Liver (tissue), 3 donors: ENCODE data around the gene PARP2.

Experiments
- CTCF ChIP-seq: fragments of 150-350 bp; IDR thresholded peaks from 2 replicates; pipeline ENCODE4 v1.5.1; 2017; ENCODE audit warnings: improper control_type of control experiment, low read depth, low read length; ENCODE audit not compliant: missing input control
- EGR1 ChIP-seq, 2 donors: IDR thresholded peaks; 2 replicates each; pipeline ENCODE4 v1.6.1; 2016 to 2018; ENCODE audit warnings: antibody characterized with exemption in 2 of 2, low read depth in 2 of 2
- FOXA1 ChIP-seq: IDR thresholded peaks from 2 replicates; pipeline ENCODE4 v1.6.1; 2016; ENCODE audit warnings: antibody characterized with exemption
- GABPA ChIP-seq, 2 donors: IDR thresholded peaks in 1 of 2; conservative IDR thresholded peaks in 1 of 2; 2 replicates each; pipeline ENCODE4 v1.6.1; 2016; ENCODE audit warnings: antibody characterized with exemption in 2 of 2, mild to moderate bottlenecking in 1 of 2, moderate library complexity in 1 of 2
- HNF4A ChIP-seq, 2 donors: conservative IDR thresholded peaks; 2 replicates each; pipeline ENCODE4 v1.6.1; 2016; ENCODE audit warnings: antibody characterized with exemption in 2 of 2, mild to moderate bottlenecking in 2 of 2
- JUND ChIP-seq, 2 donors: IDR thresholded peaks; 2 replicates each; pipeline ENCODE4 v1.6.1; 2016; ENCODE audit warnings: antibody characterized with exemption in 2 of 2
- REST ChIP-seq: IDR thresholded peaks from 2 replicates; pipeline ENCODE4 v1.6.1; 2016; ENCODE audit warnings: antibody characterized with exemption, mild to moderate bottlenecking
- TAF1 ChIP-seq: conservative IDR thresholded peaks from 2 replicates; pipeline ENCODE4 v1.6.1; 2016; ENCODE audit warnings: antibody characterized with exemption, mild to moderate bottlenecking
- YY1 ChIP-seq: IDR thresholded peaks from 2 replicates; pipeline ENCODE4 v1.6.1; 2016; ENCODE audit warnings: antibody characterized with exemption, mild to moderate bottlenecking
- TF ChIP-seq, protein P1 (sequence below): IDR thresholded peaks from 2 replicates; pipeline ENCODE4 v1.6.1; 2016; ENCODE audit warnings: antibody characterized with exemption
- TF ChIP-seq, protein P2 (sequence below): IDR thresholded peaks from 2 replicates; pipeline ENCODE4 v1.6.1; 2016; ENCODE audit warnings: antibody characterized with exemption
- donor health status: healthy.
- donor health status: healthy.

- TF ChIP-seq CTCF (no peak), FOXA1 (no peak), EGR1 (IDR thresholded peaks at IDR 0.05; ENCODE audit: low read depth in 2 of 2) (no peak), TAF1 (no peak), HNF4A (conservative IDR thresholded peaks at IDR 0.05) (no peak), REST (no peak), GABPA (IDR thresholded peaks at IDR 0.05 in 1 of 2, conservative IDR thresholded peaks at IDR 0.05 in 1 of 2) (no peak), JUND (IDR thresholded peaks at IDR 0.05) (no peak), YY1 (no peak)
- TF ChIP-seq, protein P1, sequence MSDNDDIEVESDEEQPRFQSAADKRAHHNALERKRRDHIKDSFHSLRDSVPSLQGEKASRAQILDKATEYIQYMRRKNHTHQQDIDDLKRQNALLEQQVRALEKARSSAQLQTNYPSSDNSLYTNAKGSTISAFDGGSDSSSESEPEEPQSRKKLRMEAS = no peak
- TF ChIP-seq, protein P2, sequence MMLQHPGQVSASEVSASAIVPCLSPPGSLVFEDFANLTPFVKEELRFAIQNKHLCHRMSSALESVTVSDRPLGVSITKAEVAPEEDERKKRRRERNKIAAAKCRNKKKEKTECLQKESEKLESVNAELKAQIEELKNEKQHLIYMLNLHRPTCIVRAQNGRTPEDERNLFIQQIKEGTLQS = no peak
Observed at GRCh38 chr14:20329355-20329754, 14.1 kb upstream of the PARP2 start.
